GM12878 (cell line): ENCODE measurements around the gene ATIC. TPM values are rescaled to one million over a fixed set of nuclear protein-coding genes. Genes with fewer than 3 reads are reported as not detected.

Experiments
- ATAC-seq: fragments of 200-7000 bp; cut with Tn5 transposase; 3 replicates; pipeline ENCODE4 v1.9.1; 2020; ENCODE audit warnings: mild to moderate bottlenecking, moderate library complexity
- BruUV-seq: library from RNA; stranded (reverse); fragments of 400-500 nt; replicated peaks from 2 replicates; lab custom pipeline; 2021; lab: Mats Ljungman, UMichigan
- CTCF ChIA-PET: fragments of 300-600 bp; sonication (Branson Sonifier 250); formaldehyde crosslinking; extraction: SDS; loops from one replicate; lab custom pipeline; 2021; ENCODE audit warnings: inconsistent platforms; lab: Yijun Ruan, JAX
- POLR2A ChIA-PET: fragments of 350-600 bp; formaldehyde crosslinking; extraction: SDS; loops from one replicate; lab custom pipeline; 2021; ENCODE audit warnings: inconsistent platforms; lab: Charles Lee
- RAD21 ChIA-PET: fragments of 300-600 bp; sonication (Branson Sonifier 250); formaldehyde crosslinking; loops from one replicate; lab custom pipeline; 2023; ENCODE audit warnings: antibody characterized with exemption; ENCODE audit not compliant: unreplicated experiment; lab: Charles Lee
- SMC1A ChIA-PET: fragments of 300-600 bp; sonication (Branson Sonifier 250); formaldehyde crosslinking; loops from one replicate; lab custom pipeline; 2023; ENCODE audit not compliant: unreplicated experiment, uncharacterized antibody; lab: Charles Lee
- DNase-seq: peaks from one replicate; pipeline ENCODE4 v3.0.0-alpha.2; 2011; ENCODE audit warnings: low read depth, low spot score
- FAIRE-seq: peaks from 3 replicates; lab custom pipeline; 2011; peaks lifted over from hg19 to GRCh38; lab: Jason Lieb, UNC
- H2AFZ ChIP-seq: 2 replicates; pipeline ENCODE4 v1.6.0; 2011; ENCODE audit warnings: low read depth, low read length, control low read depth; ENCODE audit not compliant: control insufficient read depth
- H3K27ac ChIP-seq: 2 replicates; pipeline ENCODE4 v1.5.1; 2011; ENCODE audit warnings: control low read depth; ENCODE audit not compliant: control insufficient read depth, insufficient read depth
- H3K27me3 ChIP-seq, 2 experiments: replicated peaks in 1 of 2; 2 replicates each; pipeline versions ENCODE4 v1.6.0 to v1.6.1; 2011; ENCODE audit warnings: low read length in 1 of 2; ENCODE audit not compliant: control insufficient read depth in 2 of 2, insufficient read depth in 2 of 2
- H3K36me3 ChIP-seq, 2 experiments: 2 replicates each; pipeline ENCODE4 v1.5.1; 2011; ENCODE audit warnings: low read length in 1 of 2; ENCODE audit not compliant: control insufficient read depth in 2 of 2, insufficient read depth in 2 of 2
- H3K4me1 ChIP-seq: 2 replicates; pipeline ENCODE4 v1.6.1; 2011; ENCODE audit warnings: mild to moderate bottlenecking, low read length, moderate library complexity, mixed read lengths; ENCODE audit not compliant: control insufficient read depth, insufficient read depth
- H3K4me2 ChIP-seq: 2 replicates; pipeline ENCODE4 v1.6.0; 2011; ENCODE audit warnings: control low read depth; ENCODE audit not compliant: control insufficient read depth, insufficient read depth
- H3K4me3 ChIP-seq: fragments of 200-600 bp; sonication (generic); 2 replicates; pipeline ENCODE4 v1.5.1; 2016
- H3K79me2 ChIP-seq: 2 replicates; pipeline ENCODE4 v1.6.0; 2011; ENCODE audit warnings: low read length; ENCODE audit not compliant: control insufficient read depth, insufficient read depth
- H3K9ac ChIP-seq: 2 replicates; pipeline ENCODE4 v1.8.0; 2011; ENCODE audit warnings: low read length, control low read depth, mixed read lengths; ENCODE audit not compliant: control insufficient read depth, insufficient read depth
- H3K9me3 ChIP-seq: replicated peaks from 3 replicates; pipeline ENCODE4 v1.5.1; 2011; ENCODE audit warnings: mild to moderate bottlenecking, low read length; ENCODE audit not compliant: control insufficient read depth, insufficient read depth
- H4K20me1 ChIP-seq: 2 replicates; pipeline ENCODE4 v1.6.0; 2011; ENCODE audit not compliant: control insufficient read depth, insufficient read depth
- E2F4 ChIP-seq: IDR thresholded peaks from 2 replicates; pipeline ENCODE4 v1.6.1; 2012; ENCODE audit warnings: low read depth, low read length, improper control_type of control experiment
- EGR1 ChIP-seq, 2 experiments: IDR thresholded peaks; 1 replicate in 1 of 2; 2 replicates in 1 of 2; pipeline ENCODE4 v1.6.1; 2011 to 2012; ENCODE audit warnings: low read depth in 2 of 2, low read length in 2 of 2, borderline replicate concordance in 1 of 2, mild to moderate bottlenecking in 1 of 2, moderate library complexity in 1 of 2
- FOXM1 ChIP-seq: IDR thresholded peaks from 2 replicates; pipeline ENCODE4 v1.6.1; 2012; ENCODE audit warnings: low read depth, mild to moderate bottlenecking, inconsistent platforms, low read length, moderate library complexity
- GABPA ChIP-seq: IDR thresholded peaks from 2 replicates; pipeline ENCODE4 v1.6.1; 2014; ENCODE audit warnings: antibody characterized with exemption, low read depth, mild to moderate bottlenecking, inconsistent platforms
- HCFC1 ChIP-seq: fragments of 150-350 bp; IDR thresholded peaks from 2 replicates; pipeline ENCODE4 v1.6.1; 2014; ENCODE audit warnings: low read length
- HSF1 ChIP-seq: fragments of 150-350 bp; IDR thresholded peaks from 2 replicates; pipeline ENCODE4 v1.6.1; 2014; ENCODE audit warnings: mild to moderate bottlenecking, low read depth, low read length
- MEF2A ChIP-seq: IDR thresholded peaks from 2 replicates; pipeline ENCODE4 v1.6.1; 2011; ENCODE audit warnings: low read depth, mild to moderate bottlenecking, low read length, moderate library complexity; ENCODE audit not compliant: insufficient read depth
- MYB ChIP-seq: fragments of 150-350 bp; IDR thresholded peaks from 2 replicates; pipeline ENCODE4 v1.6.1; 2014; ENCODE audit warnings: mild to moderate bottlenecking, low read depth, low read length, borderline replicate concordance
- NFYA ChIP-seq: IDR thresholded peaks from 2 replicates; pipeline ENCODE4 v1.6.1; 2011; ENCODE audit warnings: low read depth, mild to moderate bottlenecking, low read length, improper control_type of control experiment, borderline replicate concordance
- REST ChIP-seq: IDR thresholded peaks from 2 replicates; pipeline ENCODE4 v1.6.1; 2012; ENCODE audit warnings: mild to moderate bottlenecking, low read depth, low read length
- SPI1 ChIP-seq: IDR thresholded peaks from 2 replicates; pipeline ENCODE4 v1.6.1; 2011; ENCODE audit warnings: low read depth, mild to moderate bottlenecking, low read length, moderate library complexity, borderline replicate concordance; ENCODE audit not compliant: insufficient read depth
- USF2 ChIP-seq: IDR thresholded peaks from 2 replicates; pipeline ENCODE4 v1.6.1; 2011; ENCODE audit warnings: low read depth, low read length, improper control_type of control experiment, borderline replicate concordance
- WGBS: methylation state at CpG from one replicate; pipeline ENCODE4 v1.1.6; 2016; ENCODE audit warnings: low lambda C conversion rate; ENCODE audit not compliant: insufficient replicate concordance, insufficient coverage; ENCODE audit errors: missing lambda C conversion rate; 5-methylcytosine and 5-hydroxymethylcytosine counted together
- in situ Hi-C: fragments of 300-500 bp; cut with MboI; formaldehyde crosslinking; loops from 9 replicates; pipeline ENCODE4 v1.14.3; 2018; ENCODE audit warnings: mixed read lengths
- intact Hi-C: fragments of 100-400 bp; cut with micrococcal nuclease; formaldehyde crosslinking; loops from one replicate; pipeline ENCODE4 v1.14.2; 2022; ENCODE audit not compliant: unreplicated experiment
- polyA plus RNA-seq, 11 experiments: library from polyadenylated mRNA; depleted of rRNA in 4 of 11; unstranded in 6 of 11; stranded (reverse) in 5 of 11; fragments of >200 nt; fragmentation: Nextera tagmentation in 4 of 11; fragmentation: Illumina TruSeq in 1 of 11; extraction: Ambion mirVana in 4 of 11; extraction: Trizol in 1 of 11; gene quantifications; 1 replicate in 1 of 11; 2 replicates in 10 of 11; pipeline versions ENCODE4 v1.2.1 to v1.2.3, GENCODE V29; 2011 to 2016; ENCODE audit warnings: inconsistent platforms in 2 of 11, missing spikeins in 2 of 11, low read depth in 1 of 11
- total RNA-seq, 4 experiments: library from RNA; depleted of rRNA in 3 of 4; stranded (reverse); fragments of >200 nt in 3 of 4; fragmentation: Illumina TruSeq in 1 of 4; extraction: Trizol in 1 of 4; gene quantifications; 2 replicates each; pipeline versions ENCODE4 v1.2.1 to v1.2.3, GENCODE V29; 2013 to 2021

Gene ATIC
- total and polyA plus RNA-seq, 10 of the 15 experiments (the other 5 are each of a cell fraction or from before 2014, with no cell fraction given): 45.1 to 518 (median 306) TPM

- in situ Hi-C loops (no loop called here), intact Hi-C loops (no loop called here)
- POLR2A ChIA-PET: interaction anchor here (0.6 kb wide), 1 partner anchor 34 kb away, joined by 3 read pairs; no protein-coding TSS in a partner anchor
- no peak overlapping the region for H3K4me2 ChIP-seq
- no peaks in the 10 kb centered on the region; the same call in 1 of the 3 replicates for H3K9me3 ChIP-seq
- no TSS peak for BruUV-seq
- TF ChIP-seq FOXM1 (no peak), SPI1 (no peak), GABPA (no peak), E2F4 (no peak), HSF1 (no peak), MEF2A (no peak), EGR1 (IDR thresholded peaks at IDR 0.05; ENCODE audit: borderline replicate concordance in 1 of 2, low read depth in 2 of 2, low read length in 2 of 2) (no peak), REST (no peak), HCFC1 (no peak), NFYA (no peak), USF2 (no peak), MYB (no peak)
- no peaks in the 10 kb centered on the region for H3K27me3 ChIP-seq
- no peaks in the 10 kb centered on the region for H3K4me1 ChIP-seq
- H4K20me1 ChIP-seq: no peaks in the 10 kb centered on the region
- no peaks in the 10 kb centered on the region for H3K79me2 ChIP-seq
- no peak overlapping the region for H3K4me3 ChIP-seq
- 85% methylated on average over 9 of the region's 9 CpGs for WGBS
- DNase-seq (no peak), FAIRE-seq (no peak), ATAC-seq (no peak)
- H3K9ac ChIP-seq: no peak overlapping the region
- no peak overlapping the region for H2AFZ ChIP-seq
- RAD21 ChIA-PET: interaction anchor here (0.7 to 0.8 kb wide), 2 partner anchors 257 to 735 kb away, joined by 3 to 4 read pairs; no protein-coding TSS in a partner anchor
- CTCF ChIA-PET: interaction anchor here (1.6 kb wide), 1 partner anchor 8 kb away, joined by 4 read pairs; no protein-coding TSS in a partner anchor
- H3K36me3 ChIP-seq: no peaks in the 10 kb centered on the region; a peak in 1 of 4 replicates
- no peak overlapping the region for H3K27ac ChIP-seq
- SMC1A ChIA-PET: interaction anchor here (0.7 to 1.5 kb wide), 2 partner anchors 16 to 54 kb away, joined by 3 to 5 read pairs; no protein-coding TSS in a partner anchor
Observed at GRCh38 chr2:215376103-215376780, 64.4 kb downstream of the ATIC start.
